Measurements from ENCODE around the gene PSMB9.
A peak's percentile ranks its signal among the peaks of the same experiment; 100 is the strongest.

Gene PSMB9

DNA sequence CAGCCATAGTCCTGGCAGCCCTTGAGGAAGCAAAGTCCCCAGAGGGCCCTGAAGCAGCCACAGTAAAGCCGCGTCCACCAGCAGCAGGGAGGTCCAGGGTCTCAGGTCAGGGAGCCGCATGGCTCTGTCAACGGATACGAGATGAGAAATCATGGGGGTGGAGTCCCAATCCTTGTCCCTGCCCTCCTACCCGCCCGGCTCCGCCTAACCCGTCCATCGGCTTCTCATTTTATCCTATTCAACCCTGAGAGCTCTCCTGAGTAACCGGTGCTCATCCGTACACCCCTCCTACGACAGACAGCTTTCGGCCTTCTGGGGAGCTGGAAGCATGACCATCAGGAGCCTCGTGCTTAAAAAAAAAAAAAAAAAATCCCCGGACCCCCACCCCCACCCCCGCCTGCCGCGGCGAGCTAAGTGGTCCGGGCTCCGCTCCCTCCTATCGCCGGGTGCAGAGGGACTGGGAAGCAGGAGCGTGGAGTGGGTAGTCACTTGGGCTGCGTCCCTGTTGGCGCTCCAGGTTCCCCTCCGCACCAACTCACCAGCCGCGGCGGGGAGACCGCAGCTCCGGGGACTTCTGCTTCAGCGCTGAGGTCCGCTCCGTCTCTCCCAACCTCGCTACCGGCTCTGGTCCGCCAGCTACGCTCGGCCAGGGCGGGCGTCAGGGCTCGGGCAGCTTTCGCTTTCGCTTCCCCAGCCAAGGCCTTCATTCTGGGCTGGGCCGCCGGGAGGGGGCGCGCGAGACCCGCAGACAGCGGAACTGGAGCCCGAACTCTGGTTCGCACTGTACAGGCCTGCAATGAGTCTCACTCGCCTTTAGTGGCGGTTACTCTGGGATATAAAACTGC is 15.7 kb upstream of the PSMB9 start, which contains the start of gene TAP2:
TAP2 (minus strand) TSS at position 626 of the 845 bp plus-strand sequence; CDS start at position 120, 506 bp downstream.
- peak within 1 kb of the TSS; percentile 80 for H3K4me3 ChIP-seq (ENCODE audit: control insufficient read depth, low read depth, low read length)
- DNase-seq (ENCODE audit: low read depth): peak; percentile 88
- TF ChIP-seq, protein P1, sequence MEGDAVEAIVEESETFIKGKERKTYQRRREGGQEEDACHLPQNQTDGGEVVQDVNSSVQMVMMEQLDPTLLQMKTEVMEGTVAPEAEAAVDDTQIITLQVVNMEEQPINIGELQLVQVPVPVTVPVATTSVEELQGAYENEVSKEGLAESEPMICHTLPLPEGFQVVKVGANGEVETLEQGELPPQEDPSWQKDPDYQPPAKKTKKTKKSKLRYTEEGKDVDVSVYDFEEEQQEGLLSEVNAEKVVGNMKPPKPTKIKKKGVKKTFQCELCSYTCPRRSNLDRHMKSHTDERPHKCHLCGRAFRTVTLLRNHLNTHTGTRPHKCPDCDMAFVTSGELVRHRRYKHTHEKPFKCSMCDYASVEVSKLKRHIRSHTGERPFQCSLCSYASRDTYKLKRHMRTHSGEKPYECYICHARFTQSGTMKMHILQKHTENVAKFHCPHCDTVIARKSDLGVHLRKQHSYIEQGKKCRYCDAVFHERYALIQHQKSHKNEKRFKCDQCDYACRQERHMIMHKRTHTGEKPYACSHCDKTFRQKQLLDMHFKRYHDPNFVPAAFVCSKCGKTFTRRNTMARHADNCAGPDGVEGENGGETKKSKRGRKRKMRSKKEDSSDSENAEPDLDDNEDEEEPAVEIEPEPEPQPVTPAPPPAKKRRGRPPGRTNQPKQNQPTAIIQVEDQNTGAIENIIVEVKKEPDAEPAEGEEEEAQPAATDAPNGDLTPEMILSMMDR (conservative IDR thresholded peaks at IDR 0.05; ENCODE audit: control insufficient read depth, insufficient read depth, low read depth, low read length): peak; percentile 79

GRCh38 chr6:32839356-32839755 is 14.6 kb upstream of the PSMB9 start:
- DNase-seq (ENCODE audit: low read depth): no peak
- H3K4me3 ChIP-seq (ENCODE audit: control insufficient read depth, low read depth, low read length): no peak overlapping the region
- TF ChIP-seq, protein P1 (conservative IDR thresholded peaks at IDR 0.05; ENCODE audit: control insufficient read depth, insufficient read depth, low read depth, low read length): no peak

DNA sequence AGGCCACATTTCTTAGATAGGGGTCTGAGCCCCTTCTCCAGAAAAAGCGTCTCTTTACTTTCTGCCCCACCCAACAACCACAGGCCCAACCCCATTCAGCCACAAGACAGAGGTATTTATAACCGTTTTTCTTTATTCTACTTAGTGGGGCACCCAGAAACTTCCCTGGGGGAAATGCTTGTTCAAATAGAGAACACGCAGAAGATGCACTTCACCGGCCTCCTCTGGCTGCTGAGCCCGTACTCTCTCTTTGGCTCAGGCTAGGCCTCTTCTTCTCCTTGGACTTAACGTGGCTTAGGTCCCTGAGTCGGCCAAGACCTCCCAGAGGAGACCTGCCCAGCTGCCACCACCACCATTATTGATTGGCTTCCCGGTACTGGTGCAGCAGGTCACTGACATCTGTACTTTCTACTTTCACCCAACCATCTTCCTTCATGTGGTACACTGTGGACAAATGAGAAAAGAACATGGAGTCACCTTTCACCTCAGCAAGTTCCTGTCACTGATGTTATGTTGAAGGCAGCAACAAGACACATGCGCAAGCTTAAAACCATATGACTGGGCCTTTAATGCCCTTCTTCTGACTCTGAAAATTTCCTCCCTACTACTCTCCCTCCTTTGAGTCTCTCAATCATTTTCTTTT is 13.3 kb upstream of the PSMB9 start:
- TF ChIP-seq, protein P1 (conservative IDR thresholded peaks at IDR 0.05; ENCODE audit: control insufficient read depth, insufficient read depth, low read depth, low read length): no peak
- no peak for DNase-seq (ENCODE audit: low read depth)
- no peak overlapping the region for H3K4me3 ChIP-seq (ENCODE audit: control insufficient read depth, low read depth, low read length)

GRCh38 chr6:32842021-32842650 is 11.9 kb upstream of the PSMB9 start:
- TF ChIP-seq, protein P1 (conservative IDR thresholded peaks at IDR 0.05; ENCODE audit: control insufficient read depth, insufficient read depth, low read depth, low read length): no peak
- no peak for DNase-seq (ENCODE audit: low read depth)
- no peak overlapping the region for H3K4me3 ChIP-seq (ENCODE audit: control insufficient read depth, low read depth, low read length)

DNA sequence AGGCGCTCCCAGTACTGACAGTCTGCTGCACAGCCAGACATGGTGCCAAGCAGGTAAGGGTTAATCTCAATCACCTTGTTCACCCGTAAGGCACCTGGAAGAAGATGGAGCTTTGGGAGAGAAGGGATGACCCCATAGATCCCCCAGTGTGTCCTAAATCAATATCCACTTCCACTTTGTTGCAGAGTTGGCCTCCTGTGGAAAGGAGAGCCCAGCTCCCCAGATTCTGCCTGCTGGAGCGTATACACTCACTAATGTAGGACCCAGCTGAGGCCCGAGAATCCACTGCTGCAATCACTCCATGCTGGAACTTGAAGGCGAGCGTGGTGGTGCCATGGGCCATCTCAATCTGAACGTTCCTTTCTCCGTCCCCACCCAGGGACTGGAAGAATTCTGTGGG is 11.3 kb upstream of the PSMB9 start:
- TF ChIP-seq, protein P1 (conservative IDR thresholded peaks at IDR 0.05; ENCODE audit: control insufficient read depth, insufficient read depth, low read depth, low read length): no peak
- no peak overlapping the region for H3K4me3 ChIP-seq (ENCODE audit: control insufficient read depth, low read depth, low read length)
- DNase-seq (ENCODE audit: low read depth): no peak

DNA sequence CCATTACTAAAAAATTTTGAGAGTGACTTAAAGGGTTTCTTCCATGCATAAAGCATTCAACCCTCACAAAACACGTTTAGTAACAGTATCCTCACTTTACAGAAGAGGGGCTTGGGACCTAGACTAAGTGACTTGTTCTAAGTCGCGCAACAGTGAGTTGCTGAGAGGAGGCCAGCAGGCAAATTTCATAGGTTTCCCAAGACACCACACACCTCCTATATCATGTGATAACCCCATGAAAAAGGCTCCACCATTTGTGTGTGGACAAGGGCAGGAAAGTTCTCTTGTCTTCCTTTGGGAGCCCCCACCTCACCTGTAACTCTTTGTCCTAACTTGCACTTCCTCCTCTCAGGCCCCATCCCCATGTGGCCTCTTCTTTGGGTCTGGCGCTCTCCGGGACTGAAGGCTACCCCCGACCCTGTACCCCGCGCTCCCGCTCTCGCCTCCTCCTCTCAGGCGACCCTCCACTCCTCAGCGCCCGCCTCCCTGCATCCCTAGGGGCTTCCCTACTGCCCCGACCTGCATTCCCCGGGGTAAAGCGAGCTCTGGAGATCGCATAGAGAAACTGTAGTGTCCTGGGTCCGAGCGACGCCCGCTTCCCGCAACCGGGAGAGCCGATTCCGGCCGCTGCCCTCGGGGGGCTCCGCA is 10.5 kb upstream of the PSMB9 start:
- DNase-seq (ENCODE audit: low read depth): peak; percentile 7
- TF ChIP-seq, protein P1 (conservative IDR thresholded peaks at IDR 0.05; ENCODE audit: control insufficient read depth, insufficient read depth, low read depth, low read length): no peak

More for the DNA sequence above, 10.5 kb upstream of the PSMB9 start:
- peak overlapping the region; percentile 74 for H3K4me3 ChIP-seq (ENCODE audit: control insufficient read depth, low read depth, low read length)
